Caco-2 (cell line): Measurements from ENCODE around the gene FAM234A. TPM values are rescaled to one million over a fixed set of nuclear protein-coding genes. Genes with fewer than 3 reads are reported as not detected.

Experiments used
- BruUV-seq: library from RNA; stranded (reverse); fragments of 400-500 nt; replicated peaks from 2 replicates; lab custom pipeline; 2021; lab: Mats Ljungman, UMichigan
- CTCF ChIA-PET: fragments of 300-600 bp; sonication (Branson Sonifier 250); formaldehyde crosslinking; loops from one replicate; lab custom pipeline; 2022; ENCODE audit warnings: antibody characterized with exemption; lab: Charles Lee
- POLR2A ChIA-PET: fragments of 300-600 bp; sonication (Branson Sonifier 250); formaldehyde crosslinking; loops from one replicate; lab custom pipeline; 2022; ENCODE audit warnings: antibody characterized with exemption; lab: Charles Lee
- DNase-seq, 2 experiments: peaks; one replicate each; pipeline versions ENCODE4 v3.0.0 to v3.0.0-alpha.2; 2020 to 2022
- H3K27me3 ChIP-seq: replicated peaks from 2 replicates; pipeline ENCODE4 v1.6.0; 2011; ENCODE audit warnings: low read length; ENCODE audit not compliant: control insufficient read depth, insufficient read depth
- H3K36me3 ChIP-seq: 2 replicates; pipeline ENCODE4 v1.5.1; 2011; ENCODE audit warnings: low read length; ENCODE audit not compliant: control insufficient read depth, insufficient read depth
- H3K4me1 ChIP-seq: fragments of 250-450 bp; sonication (Bioruptor Pico); 2 replicates; pipeline ENCODE4 v1.5.1; 2020; ENCODE audit warnings: mild to moderate bottlenecking
- H3K4me3 ChIP-seq: 2 replicates; pipeline ENCODE4 v1.5.1; 2011; ENCODE audit warnings: low read depth, mild to moderate bottlenecking, control low read depth, low read length
- H3K9me3 ChIP-seq: fragments of 250-450 bp; sonication (Bioruptor Pico); 2 replicates; pipeline ENCODE4 v1.5.1; 2020; ENCODE audit warnings: mild to moderate bottlenecking, moderate library complexity
- H3K27ac Mint-ChIP-seq: one replicate; pipeline ENCODE4 v1.8.0; 2022; ENCODE audit warnings: mixed read lengths; ENCODE audit not compliant: unreplicated experiment
- H3K27me3 Mint-ChIP-seq: one replicate; pipeline ENCODE4 v1.8.0; 2022; ENCODE audit warnings: mixed read lengths; ENCODE audit not compliant: insufficient read depth, unreplicated experiment
- H3K36me3 Mint-ChIP-seq: one replicate; pipeline ENCODE4 v1.8.0; 2022; ENCODE audit warnings: mild to moderate bottlenecking, mixed read lengths; ENCODE audit not compliant: insufficient read depth, unreplicated experiment
- H3K4me1 Mint-ChIP-seq: one replicate; pipeline ENCODE4 v1.8.0; 2022; ENCODE audit warnings: low read depth, mixed read lengths; ENCODE audit not compliant: unreplicated experiment
- H3K4me3 Mint-ChIP-seq: one replicate; pipeline ENCODE4 v1.8.0; 2022; ENCODE audit warnings: mild to moderate bottlenecking, moderate library complexity, mixed read lengths; ENCODE audit not compliant: unreplicated experiment
- H3K9me3 Mint-ChIP-seq: one replicate; pipeline ENCODE4 v1.8.0; 2022; ENCODE audit warnings: mixed read lengths; ENCODE audit not compliant: unreplicated experiment
- intact Hi-C: fragments of 100-400 bp; cut with micrococcal nuclease; formaldehyde crosslinking; loops from one replicate; pipeline ENCODE4 v1.10.0; 2022; ENCODE audit not compliant: unreplicated experiment
- total RNA-seq: library from RNA; stranded (reverse); gene quantifications from 2 replicates; pipeline ENCODE4 v1.2.3, GENCODE V29; 2022
- TF ChIP-seq, protein P1 (sequence below), 2 experiments: fragments of 200-600 bp in 1 of 2; IDR thresholded peaks; 1 replicate in 1 of 2; 2 replicates in 1 of 2; pipeline versions ENCODE4 v1.5.1 to v1.8.0; 2011 to 2022; ENCODE audit warnings: antibody characterized with exemption in 1 of 2, control low read depth in 1 of 2, inconsistent platforms in 1 of 2, low read depth in 1 of 2, low read length in 1 of 2, mild to moderate bottlenecking in 1 of 2, moderate library complexity in 1 of 2; ENCODE audit not compliant: insufficient read depth in 1 of 2, severe bottlenecking in 1 of 2, unreplicated experiment in 1 of 2

FAM234A gene
- total RNA-seq, 1 experiment from 2014 or later, result 77.7 TPM

DNA sequence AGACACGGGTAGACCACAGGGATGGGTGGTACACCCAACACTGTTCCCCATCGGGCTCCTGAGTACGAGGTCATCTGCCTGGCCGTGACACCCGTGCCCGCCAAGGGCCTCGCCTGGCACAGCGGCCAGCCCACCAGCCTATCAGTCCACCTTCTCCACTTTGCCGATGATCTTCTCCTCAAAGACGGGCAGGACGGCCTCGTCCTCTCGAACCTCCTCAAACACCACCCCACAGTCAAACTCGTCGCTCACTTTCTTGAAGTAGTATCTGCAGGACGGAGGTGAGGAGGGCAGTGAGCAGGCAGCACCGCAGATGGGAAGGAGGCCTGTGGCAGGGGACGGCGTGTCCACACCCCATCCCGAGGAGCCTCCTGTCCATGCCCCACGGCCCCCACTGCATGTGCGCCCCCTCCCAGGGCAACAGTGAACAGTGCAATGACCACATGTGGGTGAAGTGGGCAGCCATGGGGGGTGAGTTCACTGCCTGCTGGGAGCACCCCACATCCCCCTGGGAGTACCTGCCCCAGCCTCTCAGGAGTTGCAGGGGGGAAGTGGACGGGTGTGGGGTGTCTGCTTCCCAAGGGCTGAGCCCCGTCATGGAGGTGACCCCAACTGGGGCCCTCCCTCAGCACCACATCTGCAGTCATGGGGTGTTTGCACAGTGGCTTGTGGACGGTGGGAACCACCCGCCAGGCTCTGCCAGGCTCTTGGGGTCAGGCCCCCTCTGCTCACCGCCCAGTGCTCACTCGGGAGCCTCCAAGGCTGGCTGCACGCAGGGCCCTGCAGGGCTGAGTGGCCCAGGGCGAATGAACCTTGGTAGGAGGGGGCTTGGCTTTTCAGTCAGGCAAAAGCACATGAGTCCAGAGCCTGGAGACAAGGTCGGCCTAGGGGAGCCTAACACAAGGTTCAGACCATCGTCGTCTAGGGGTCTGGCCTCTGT is 53.6 kb downstream of the FAM234A start:
- Mint-ChIP-seq H3K27ac (no peak overlapping the region), H3K4me1 (no peaks in the 10 kb centered on the region), H3K36me3 (peaks cover 47% of the 10 kb centered on the region), H3K4me3 (no peak overlapping the region), H3K9me3 (no peaks in the 10 kb centered on the region), H3K27me3 (no peaks in the 10 kb centered on the region)
- intact Hi-C loops, result no loop called here
- ChIA-PET CTCF (no interaction called here), POLR2A (no interaction called here)
- no TSS peak for BruUV-seq
- H3K4me1 ChIP-seq, result no peaks in the 10 kb centered on the region
- DNase-seq, result no peak
- H3K36me3 ChIP-seq, result no peaks in the 10 kb centered on the region; the same call in 1 of the 2 replicates
- H3K27me3 ChIP-seq, result no peaks in the 10 kb centered on the region
- H3K4me3 ChIP-seq, result no peak overlapping the region
- TF ChIP-seq, protein P1, sequence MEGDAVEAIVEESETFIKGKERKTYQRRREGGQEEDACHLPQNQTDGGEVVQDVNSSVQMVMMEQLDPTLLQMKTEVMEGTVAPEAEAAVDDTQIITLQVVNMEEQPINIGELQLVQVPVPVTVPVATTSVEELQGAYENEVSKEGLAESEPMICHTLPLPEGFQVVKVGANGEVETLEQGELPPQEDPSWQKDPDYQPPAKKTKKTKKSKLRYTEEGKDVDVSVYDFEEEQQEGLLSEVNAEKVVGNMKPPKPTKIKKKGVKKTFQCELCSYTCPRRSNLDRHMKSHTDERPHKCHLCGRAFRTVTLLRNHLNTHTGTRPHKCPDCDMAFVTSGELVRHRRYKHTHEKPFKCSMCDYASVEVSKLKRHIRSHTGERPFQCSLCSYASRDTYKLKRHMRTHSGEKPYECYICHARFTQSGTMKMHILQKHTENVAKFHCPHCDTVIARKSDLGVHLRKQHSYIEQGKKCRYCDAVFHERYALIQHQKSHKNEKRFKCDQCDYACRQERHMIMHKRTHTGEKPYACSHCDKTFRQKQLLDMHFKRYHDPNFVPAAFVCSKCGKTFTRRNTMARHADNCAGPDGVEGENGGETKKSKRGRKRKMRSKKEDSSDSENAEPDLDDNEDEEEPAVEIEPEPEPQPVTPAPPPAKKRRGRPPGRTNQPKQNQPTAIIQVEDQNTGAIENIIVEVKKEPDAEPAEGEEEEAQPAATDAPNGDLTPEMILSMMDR (IDR thresholded peaks at IDR 0.05; ENCODE audit: insufficient read depth in 1 of 2, low read depth in 1 of 2, low read length in 1 of 2, severe bottlenecking in 1 of 2, unreplicated experiment in 1 of 2), result no peak
- no peaks in the 10 kb centered on the region for H3K9me3 ChIP-seq

DNA sequence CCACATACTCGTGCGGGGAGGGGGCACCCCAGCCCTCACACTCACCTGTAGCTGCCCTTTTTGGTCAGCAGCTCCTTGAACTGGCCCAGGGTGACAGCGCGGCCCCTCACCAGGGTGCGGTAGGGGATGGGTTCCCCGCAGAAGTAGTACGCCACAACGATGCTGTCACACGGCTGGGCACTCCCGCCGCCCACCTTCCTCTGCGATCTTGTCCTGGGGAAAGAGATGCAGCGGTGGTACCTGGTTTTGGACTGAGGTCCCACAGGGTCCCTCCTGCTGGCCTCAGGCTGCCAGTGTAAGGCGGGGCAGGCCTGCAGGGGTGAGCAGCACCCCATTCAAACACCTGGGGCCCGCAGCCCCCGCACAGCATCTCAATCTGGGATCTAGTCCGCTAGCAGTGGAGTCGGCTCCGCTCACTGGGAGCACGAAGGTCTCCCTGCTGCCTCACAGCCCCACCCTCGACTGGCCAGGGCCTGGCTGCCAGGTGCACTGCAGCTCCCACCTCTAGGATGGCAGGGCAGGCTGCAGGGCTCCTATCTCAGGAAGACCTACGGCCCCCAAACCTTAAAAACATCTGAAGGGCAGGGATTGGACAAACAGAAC is 54.9 kb downstream of the FAM234A start:
- Mint-ChIP-seq H3K9me3 (no peaks in the 10 kb centered on the region), H3K27ac (no peak overlapping the region), H3K36me3 (peaks cover 53% of the 10 kb centered on the region), H3K4me1 (no peaks in the 10 kb centered on the region), H3K27me3 (no peaks in the 10 kb centered on the region), H3K4me3 (no peak overlapping the region)
- Histone ChIP-seq H3K27me3 (no peaks in the 10 kb centered on the region), H3K36me3 (no peaks in the 10 kb centered on the region; the same call in 1 of the 2 replicates), H3K9me3 (no peaks in the 10 kb centered on the region), H3K4me3 (no peak overlapping the region), H3K4me1 (no peaks in the 10 kb centered on the region)
- intact Hi-C loops, result no loop called here
- BruUV-seq, result no TSS peak
- no peak for DNase-seq
- TF ChIP-seq, protein P1 (IDR thresholded peaks at IDR 0.05; ENCODE audit: insufficient read depth in 1 of 2, low read depth in 1 of 2, low read length in 1 of 2, severe bottlenecking in 1 of 2, unreplicated experiment in 1 of 2), result no peak
- ChIA-PET CTCF (no interaction called here), POLR2A (no interaction called here)

DNA sequence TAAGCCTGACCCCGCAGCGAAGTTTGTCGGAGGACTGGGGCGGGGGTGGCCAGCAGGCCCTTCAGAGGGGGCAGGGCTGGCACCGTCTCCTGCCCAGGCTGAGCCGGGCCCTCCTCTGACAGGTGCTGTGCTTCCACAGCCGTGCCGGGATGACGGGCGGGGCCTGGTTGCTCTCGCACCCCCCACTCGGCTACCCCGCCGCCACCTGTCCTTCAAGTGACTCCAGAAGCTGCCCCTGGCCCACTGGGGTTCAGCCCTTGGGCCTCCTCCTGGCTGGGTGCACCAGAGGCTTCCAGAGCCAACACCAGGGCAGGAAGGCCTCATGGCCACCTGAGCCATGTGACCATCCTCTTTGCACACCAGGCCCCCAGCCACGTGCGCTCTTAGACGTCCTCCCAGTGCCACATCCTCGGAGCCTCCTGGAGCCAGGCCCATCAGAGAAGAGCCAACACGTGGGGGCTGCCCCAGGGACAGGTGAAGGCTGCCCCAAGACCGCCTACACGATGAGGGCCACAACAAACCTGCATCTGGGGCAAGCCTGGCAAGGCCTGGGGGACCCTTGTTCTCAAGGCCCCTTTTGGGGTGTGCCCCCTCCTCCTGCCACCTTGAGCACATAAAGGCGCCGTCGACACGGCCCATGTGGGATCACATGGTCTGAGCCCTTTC is 55.5 kb downstream of the FAM234A start:
- no peak overlapping the region for H3K4me3 ChIP-seq
- no peak for DNase-seq
- POLR2A ChIA-PET, result no interaction called here
- H3K4me1 Mint-ChIP-seq, result no peaks in the 10 kb centered on the region
- peaks cover 49% of the 10 kb centered on the region for H3K36me3 Mint-ChIP-seq
- no peaks in the 10 kb centered on the region for H3K4me1 ChIP-seq
- H3K27ac Mint-ChIP-seq, result no peak overlapping the region
- BruUV-seq, result no TSS peak
- intact Hi-C loops, result no loop called here
- H3K36me3 ChIP-seq, result no peaks in the 10 kb centered on the region; the same call in 1 of the 2 replicates
- H3K9me3 ChIP-seq, result no peaks in the 10 kb centered on the region
- TF ChIP-seq, protein P1 (IDR thresholded peaks at IDR 0.05; ENCODE audit: insufficient read depth in 1 of 2, low read depth in 1 of 2, low read length in 1 of 2, severe bottlenecking in 1 of 2, unreplicated experiment in 1 of 2), result no peak
- H3K27me3 ChIP-seq, result no peaks in the 10 kb centered on the region
- no peak overlapping the region for H3K4me3 Mint-ChIP-seq
- no peaks in the 10 kb centered on the region for H3K9me3 Mint-ChIP-seq
- CTCF ChIA-PET, result interaction anchor here (0.6 kb wide), 1 partner anchor 44 kb away, joined by 4 read pairs; no protein-coding TSS in a partner anchor
- H3K27me3 Mint-ChIP-seq, result no peaks in the 10 kb centered on the region
